ENCODE data around the gene CCL22. TPM values are rescaled to one million over a fixed set of nuclear protein-coding genes. Genes with fewer than 3 reads are reported as not detected.
"Not testable (repeated sequence)": the region's sequence is repeated elsewhere in the genome, so short reads cannot be mapped to it uniquely, and the experiment has no call there.

Gene CCL22
- total RNA-seq, 4 donors from 2014 or later: 0.09 to 1.6 (median 0.38) TPM

- no peaks in the 10 kb centered on the region for H3K9me3 ChIP-seq
- H3K27ac ChIP-seq: peak within 1 kb of the TSS; percentile 83 to 91 (median 88)
- intact Hi-C loops (cut with DNase I): no loop called here
- DNase-seq: no peak
- 19 to 30% methylated on average over 7 to 14 of the region's 23 CpGs for WGBS, 2 donors
- no peaks in the 10 kb centered on the region for H3K36me3 ChIP-seq
- peak within 1 kb of the TSS; percentile 35 to 66 (median 58) for H3K4me3 ChIP-seq
- peak in 1 of 6 experiments; percentile 18 for TF ChIP-seq CTCF (IDR thresholded peaks at IDR 0.05)
- TF ChIP-seq POLR2A (IDR thresholded peaks at IDR 0.05): peak in 2 of 4 donors; percentile 28 to 85
- H3K27me3 ChIP-seq: no peaks in the 10 kb centered on the region
- peaks cover 18 to 71% (median 41%) of the 10 kb centered on the region in 3 donors for H3K4me1 ChIP-seq
Measured at GRCh38 chr16:57372372-57373116, 14.0 kb downstream of the CCL22 start, which contains the start of gene CX3CL1. Gene CX3CL1 (plus strand): TSS chr16:57372490. CDS start chr16:57372569, 79 bp downstream.

- H3K27ac ChIP-seq: peak overlapping the region; percentile 83 to 91 (median 88)
- peaks cover 19 to 73% (median 49%) of the 10 kb centered on the region in 3 donors for H3K4me1 ChIP-seq
- DNase-seq: no peak
- TF ChIP-seq POLR2A (IDR thresholded peaks at IDR 0.05) (no peak), CTCF (IDR thresholded peaks at IDR 0.05) (no peak)
- H3K36me3 ChIP-seq: no peaks in the 10 kb centered on the region
- intact Hi-C loops (cut with DNase I): no loop called here
- peak overlapping the region; percentile 35 to 66 (median 58) for H3K4me3 ChIP-seq
- WGBS, 2 donors: 24 to 52% methylated on average over 4 to 9 of the region's 9 CpGs
- no peaks in the 10 kb centered on the region for H3K9me3 ChIP-seq
- no peaks in the 10 kb centered on the region for H3K27me3 ChIP-seq
Measured at GRCh38 chr16:57373117-57373947, 14.7 kb downstream of the CCL22 start.

GRCh38 chr16:57374067-57374534 lies 15.5 kb downstream of the CCL22 start:
- Histone ChIP-seq H3K36me3 (no peaks in the 10 kb centered on the region), H3K9me3 (no peaks in the 10 kb centered on the region), H3K27me3 (no peaks in the 10 kb centered on the region), H3K27ac (peak overlapping the region; percentile 83 to 91 (median 88)), H3K4me1 (peaks cover 19 to 77% (median 50%) of the 10 kb centered on the region in 3 donors), H3K4me3 (peak overlapping the region; percentile 35 to 66 (median 58))
- TF ChIP-seq CTCF (IDR thresholded peaks at IDR 0.05) (no peak), POLR2A (IDR thresholded peaks at IDR 0.05) (peak in 2 of 4 donors; percentile 47 to 55)
- DNase-seq: no peak
- 25 to 28% methylated on average over 4 to 9 of the region's 9 CpGs for whole genome bisulfite sequencing, 2 donors
- intact Hi-C loops (cut with DNase I): no loop called here

- H3K27ac ChIP-seq: peak overlapping the region in 3 of 4 donors; percentile 87 to 91 (median 89)
Measured at GRCh38 chr16:57374925-57375465, 16.4 kb downstream of the CCL22 start.

GRCh38 chr16:57376313-57376818 lies 17.8 kb downstream of the CCL22 start:
- Histone ChIP-seq H3K36me3 (peaks cover 0 to 6% (median 0%) of the 10 kb centered on the region in 3 donors), H3K27me3 (no peaks in the 10 kb centered on the region), H3K4me3 (no peak overlapping the region), H3K27ac (peak overlapping the region in 1 of 4 donors; percentile 64), H3K4me1 (peaks cover 19 to 94% (median 60%) of the 10 kb centered on the region in 3 donors), H3K9me3 (no peaks in the 10 kb centered on the region)
- intact Hi-C loops (cut with DNase I): no loop called here
- WGBS, 2 donors: 90% methylated on average over 3 of the region's 3 CpGs
- no peak for TF ChIP-seq POLR2A (IDR thresholded peaks at IDR 0.05)
- TF ChIP-seq CTCF (IDR thresholded peaks at IDR 0.05): no peak
- no peak for DNase-seq

More at GRCh38 chr16:57374925-57375465, 16.4 kb downstream of the CCL22 start:
- H3K36me3 ChIP-seq; intact Hi-C loops (cut with DNase I); H3K27me3 ChIP-seq; DNase-seq; H3K9me3 ChIP-seq: not testable (repeated sequence)
- Histone ChIP-seq H3K4me1 (peaks cover 19 to 85% (median 50%) of the 10 kb centered on the region in 3 donors), H3K4me3 (peak overlapping the region in 1 of 4 donors; percentile 66)
- whole genome bisulfite sequencing, 2 donors: 77% methylated on average over 8 of the region's 8 CpGs
